ENCODE results near the gene ELANE.

The ELANE gene

GRCh38 chr19:843836-844545 is 8.1 kb upstream of the ELANE start:
- ATAC-seq (ENCODE audit: insufficient read depth, low read depth) = no peak

DNA sequence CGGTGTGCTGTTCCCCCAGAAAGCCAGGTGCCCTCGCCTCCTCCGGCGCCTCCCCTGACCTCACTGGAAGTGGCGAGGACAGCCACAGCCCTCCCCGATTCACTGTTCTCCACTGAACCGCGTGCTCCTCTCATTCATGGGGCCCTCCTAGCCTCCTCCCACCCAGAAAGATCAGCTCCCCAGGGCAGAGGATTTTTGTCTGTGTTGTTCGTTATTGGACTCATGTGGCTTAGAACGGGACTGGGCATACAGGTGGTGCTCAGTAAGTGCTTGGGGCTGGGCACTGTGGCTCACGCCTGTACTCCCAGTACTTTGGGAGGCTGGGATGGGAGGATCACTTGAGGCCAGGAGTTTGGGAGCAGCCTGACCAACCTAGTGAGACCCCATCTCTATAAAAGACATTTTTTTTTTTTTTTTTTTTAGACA is 7.5 kb upstream of the ELANE start:
- H3K36me3 ChIP-seq (ENCODE audit: insufficient read depth, low read length) = no peaks in the 10 kb centered on the region
- no peak overlapping the region for H3K9ac ChIP-seq (ENCODE audit: low read depth, low read length)
- H4K20me1 ChIP-seq (ENCODE audit: insufficient read depth, low read length) = no peaks in the 10 kb centered on the region
- no peak overlapping the region for H3K27ac ChIP-seq (ENCODE audit: low read length)
- TF ChIP-seq, protein P1, sequence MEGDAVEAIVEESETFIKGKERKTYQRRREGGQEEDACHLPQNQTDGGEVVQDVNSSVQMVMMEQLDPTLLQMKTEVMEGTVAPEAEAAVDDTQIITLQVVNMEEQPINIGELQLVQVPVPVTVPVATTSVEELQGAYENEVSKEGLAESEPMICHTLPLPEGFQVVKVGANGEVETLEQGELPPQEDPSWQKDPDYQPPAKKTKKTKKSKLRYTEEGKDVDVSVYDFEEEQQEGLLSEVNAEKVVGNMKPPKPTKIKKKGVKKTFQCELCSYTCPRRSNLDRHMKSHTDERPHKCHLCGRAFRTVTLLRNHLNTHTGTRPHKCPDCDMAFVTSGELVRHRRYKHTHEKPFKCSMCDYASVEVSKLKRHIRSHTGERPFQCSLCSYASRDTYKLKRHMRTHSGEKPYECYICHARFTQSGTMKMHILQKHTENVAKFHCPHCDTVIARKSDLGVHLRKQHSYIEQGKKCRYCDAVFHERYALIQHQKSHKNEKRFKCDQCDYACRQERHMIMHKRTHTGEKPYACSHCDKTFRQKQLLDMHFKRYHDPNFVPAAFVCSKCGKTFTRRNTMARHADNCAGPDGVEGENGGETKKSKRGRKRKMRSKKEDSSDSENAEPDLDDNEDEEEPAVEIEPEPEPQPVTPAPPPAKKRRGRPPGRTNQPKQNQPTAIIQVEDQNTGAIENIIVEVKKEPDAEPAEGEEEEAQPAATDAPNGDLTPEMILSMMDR (IDR thresholded peaks at IDR 0.05; ENCODE audit: borderline replicate concordance, extremely low read depth, low read length, poor library complexity, severe bottlenecking) = no peak
- no peak for TF ChIP-seq EZH2 (IDR thresholded peaks at IDR 0.05; ENCODE audit: borderline replicate concordance, low read depth, low read length, severe bottlenecking)
- no peak overlapping the region for H2AFZ ChIP-seq (ENCODE audit: low read depth, low read length)
- no peaks in the 10 kb centered on the region for H3K27me3 ChIP-seq (ENCODE audit: insufficient read depth, low read length, poor library complexity)
- H3K9me3 ChIP-seq (ENCODE audit: insufficient read depth, low read length, severe bottlenecking) = no peaks in the 10 kb centered on the region
- H3K4me1 ChIP-seq (ENCODE audit: insufficient read depth, low read length) = no peaks in the 10 kb centered on the region
- H3K4me2 ChIP-seq (ENCODE audit: insufficient read depth, low read length) = no peak overlapping the region
- ATAC-seq (ENCODE audit: insufficient read depth, low read depth) = no peak
- H3K79me2 ChIP-seq (ENCODE audit: insufficient read depth, low read length) = no peaks in the 10 kb centered on the region
- DNase-seq = no peak
- H3K4me3 ChIP-seq (ENCODE audit: low read depth in 1 of 2, low read length in 2 of 2) = no peak overlapping the region

More at GRCh38 chr19:843836-844545, 8.1 kb upstream of the ELANE start:
- no peak for DNase-seq
- no peak overlapping the region for H2AFZ ChIP-seq (ENCODE audit: low read depth, low read length)
- no peaks in the 10 kb centered on the region for H3K79me2 ChIP-seq (ENCODE audit: insufficient read depth, low read length)
- TF ChIP-seq EZH2 (IDR thresholded peaks at IDR 0.05; ENCODE audit: borderline replicate concordance, low read depth, low read length, severe bottlenecking) = no peak
- TF ChIP-seq, protein P1 (IDR thresholded peaks at IDR 0.05; ENCODE audit: borderline replicate concordance, extremely low read depth, low read length, poor library complexity, severe bottlenecking) = no peak
- H3K27me3 ChIP-seq (ENCODE audit: insufficient read depth, low read length, poor library complexity) = no peaks in the 10 kb centered on the region
- no peaks in the 10 kb centered on the region for H3K36me3 ChIP-seq (ENCODE audit: insufficient read depth, low read length)
- no peaks in the 10 kb centered on the region for H4K20me1 ChIP-seq (ENCODE audit: insufficient read depth, low read length)
- no peak overlapping the region for H3K4me2 ChIP-seq (ENCODE audit: insufficient read depth, low read length)
- H3K9me3 ChIP-seq (ENCODE audit: insufficient read depth, low read length, severe bottlenecking) = no peaks in the 10 kb centered on the region
- no peak overlapping the region for H3K4me3 ChIP-seq (ENCODE audit: low read depth in 1 of 2, low read length in 2 of 2)
- H3K27ac ChIP-seq (ENCODE audit: low read length) = no peak overlapping the region
- H3K9ac ChIP-seq (ENCODE audit: low read depth, low read length) = no peak overlapping the region
- H3K4me1 ChIP-seq (ENCODE audit: insufficient read depth, low read length) = no peaks in the 10 kb centered on the region

GRCh38 chr19:845707-846521 is 6.2 kb upstream of the ELANE start:
- Histone ChIP-seq H3K36me3 (ENCODE audit: insufficient read depth, low read length) (no peaks in the 10 kb centered on the region), H3K9me3 (ENCODE audit: insufficient read depth, low read length, severe bottlenecking) (no peaks in the 10 kb centered on the region), H2AFZ (ENCODE audit: low read depth, low read length) (no peak overlapping the region), H3K4me1 (ENCODE audit: insufficient read depth, low read length) (no peaks in the 10 kb centered on the region), H3K27ac (ENCODE audit: low read length) (no peak overlapping the region), H3K79me2 (ENCODE audit: insufficient read depth, low read length) (no peaks in the 10 kb centered on the region), H3K4me2 (ENCODE audit: insufficient read depth, low read length) (no peak overlapping the region), H3K27me3 (ENCODE audit: insufficient read depth, low read length, poor library complexity) (no peaks in the 10 kb centered on the region), H3K9ac (ENCODE audit: low read depth, low read length) (no peak overlapping the region), H4K20me1 (ENCODE audit: insufficient read depth, low read length) (no peaks in the 10 kb centered on the region), H3K4me3 (ENCODE audit: low read depth in 1 of 2, low read length in 2 of 2) (no peak overlapping the region)
- TF ChIP-seq, protein P1 (IDR thresholded peaks at IDR 0.05; ENCODE audit: borderline replicate concordance, extremely low read depth, low read length, poor library complexity, severe bottlenecking) = no peak
- no peak for TF ChIP-seq EZH2 (IDR thresholded peaks at IDR 0.05; ENCODE audit: borderline replicate concordance, low read depth, low read length, severe bottlenecking)
- ATAC-seq (ENCODE audit: insufficient read depth, low read depth) (no peak), DNase-seq (no peak)
